BLaER1 (cell line): ENCODE data around the gene KLF2.

Source experiments
- H3K27ac ChIP-seq: shearing (Covaris generic); formaldehyde crosslinking; 2 replicates; pipeline ENCODE4 v1.8.1; 2022
- H3K27me3 ChIP-seq: shearing (Covaris generic); formaldehyde crosslinking; 2 replicates; pipeline ENCODE4 v1.8.1; 2022
- H3K36me3 ChIP-seq: shearing (Covaris generic); formaldehyde crosslinking; 2 replicates; pipeline ENCODE4 v1.8.1; 2022
- H3K4me1 ChIP-seq: shearing (Covaris generic); formaldehyde crosslinking; 2 replicates; pipeline ENCODE4 v1.8.1; 2022
- H3K4me2 ChIP-seq: shearing (Covaris generic); formaldehyde crosslinking; 2 replicates; pipeline ENCODE4 v1.8.1; 2022
- H3K4me3 ChIP-seq: shearing (Covaris generic); formaldehyde crosslinking; 2 replicates; pipeline ENCODE4 v1.8.1; 2022
- H3K9ac ChIP-seq: shearing (Covaris generic); formaldehyde crosslinking; 2 replicates; pipeline ENCODE4 v1.8.1; 2022
- H3K9me3 ChIP-seq: shearing (Covaris generic); formaldehyde crosslinking; 2 replicates; pipeline ENCODE4 v1.8.1; 2022
- H4K20me1 ChIP-seq: shearing (Covaris generic); formaldehyde crosslinking; 2 replicates; pipeline ENCODE4 v1.8.1; 2022
- Cebpa-rat ChIP-seq: shearing (Covaris generic); IDR thresholded peaks from 2 replicates; pipeline ENCODE4 v1.8.1; 2022

The KLF2 gene

DNA sequence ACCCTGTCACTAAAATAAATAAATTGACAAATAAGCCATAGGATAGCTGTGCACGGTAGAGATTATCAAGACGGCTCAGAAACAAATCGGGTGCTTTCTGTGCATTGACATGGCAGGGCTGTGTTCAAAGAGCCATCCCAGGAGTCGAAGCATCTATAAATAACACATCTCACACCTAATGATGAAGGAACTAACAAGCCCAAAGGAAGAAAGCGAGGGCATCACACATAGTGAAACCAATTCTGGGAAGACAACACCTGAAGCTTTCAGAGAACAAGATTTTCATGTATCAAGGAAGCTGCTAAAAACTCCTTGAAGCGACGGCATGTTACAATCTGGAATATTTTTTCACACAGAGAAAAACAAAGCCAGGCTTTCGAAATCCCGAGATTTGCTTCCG is 36.1 kb downstream of the KLF2 start:
- peak overlapping the region; percentile 82 for H3K4me2 ChIP-seq
- no peak for TF ChIP-seq Cebpa-rat
- peaks cover 20% of the 10 kb centered on the region for H3K36me3 ChIP-seq
- H3K4me1 ChIP-seq, result peaks cover 100% of the 10 kb centered on the region
- no peak overlapping the region for H3K4me3 ChIP-seq
- no peaks in the 10 kb centered on the region for H3K27me3 ChIP-seq
- H3K9me3 ChIP-seq, result no peaks in the 10 kb centered on the region
- peaks cover 88% of the 10 kb centered on the region for H4K20me1 ChIP-seq
- no peak overlapping the region for H3K27ac ChIP-seq
- no peak overlapping the region for H3K9ac ChIP-seq

DNA sequence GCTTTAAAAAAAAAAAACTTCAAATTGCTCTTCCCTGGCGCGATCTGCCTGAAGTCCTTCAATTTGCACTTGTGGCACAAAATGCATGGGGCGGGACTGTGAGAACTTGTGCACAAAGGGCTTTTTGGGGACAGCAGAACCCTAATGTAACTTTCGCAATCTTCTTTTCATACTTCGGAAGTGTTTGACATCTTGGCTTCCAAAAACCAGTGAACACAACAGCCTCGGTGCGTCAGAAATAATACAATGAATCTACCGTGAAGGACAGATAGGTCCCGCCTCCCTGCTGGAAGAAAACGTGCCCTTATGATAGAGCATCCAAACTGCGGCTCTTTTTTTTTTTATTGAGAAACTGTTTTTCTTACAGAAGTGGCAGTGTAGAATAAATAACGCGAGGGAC is 36.6 kb downstream of the KLF2 start:
- peaks cover 88% of the 10 kb centered on the region for H4K20me1 ChIP-seq
- H3K9me3 ChIP-seq, result no peaks in the 10 kb centered on the region
- H3K4me1 ChIP-seq, result peaks cover 100% of the 10 kb centered on the region
- peak overlapping the region; percentile 82 for H3K4me2 ChIP-seq
- H3K4me3 ChIP-seq, result no peak overlapping the region
- no peak overlapping the region for H3K9ac ChIP-seq
- H3K27ac ChIP-seq, result no peak overlapping the region
- no peak for TF ChIP-seq Cebpa-rat
- H3K27me3 ChIP-seq, result no peaks in the 10 kb centered on the region
- H3K36me3 ChIP-seq, result peaks cover 20% of the 10 kb centered on the region

DNA sequence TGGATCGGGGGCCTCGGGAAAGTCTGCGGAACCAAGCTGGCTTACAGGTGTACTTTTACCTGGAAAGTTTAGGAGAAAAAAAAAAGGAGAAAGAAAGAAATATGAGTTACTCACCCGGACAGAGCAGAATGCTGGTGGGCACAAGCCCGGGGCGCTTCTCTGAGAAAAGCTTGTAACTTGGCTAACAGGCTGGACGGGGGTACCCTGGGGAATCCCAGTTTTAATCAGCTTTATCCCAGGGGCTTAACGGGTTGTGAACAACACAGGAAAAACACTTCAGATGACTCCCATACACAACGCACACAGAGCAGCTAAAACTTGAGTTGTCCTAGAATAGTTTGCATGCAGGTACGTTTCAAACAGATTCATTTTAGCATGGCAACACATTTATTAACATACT is 37.3 kb downstream of the KLF2 start:
- peaks cover 19% of the 10 kb centered on the region for H3K36me3 ChIP-seq
- peak overlapping the region; percentile 82 for H3K4me2 ChIP-seq
- H4K20me1 ChIP-seq, result peaks cover 88% of the 10 kb centered on the region
- H3K4me3 ChIP-seq, result no peak overlapping the region
- no peaks in the 10 kb centered on the region for H3K9me3 ChIP-seq
- H3K4me1 ChIP-seq, result peaks cover 100% of the 10 kb centered on the region
- H3K27me3 ChIP-seq, result no peaks in the 10 kb centered on the region
- no peak overlapping the region for H3K27ac ChIP-seq
- H3K9ac ChIP-seq, result no peak overlapping the region; the same call in 1 of the 2 replicates
- no peak for TF ChIP-seq Cebpa-rat

DNA sequence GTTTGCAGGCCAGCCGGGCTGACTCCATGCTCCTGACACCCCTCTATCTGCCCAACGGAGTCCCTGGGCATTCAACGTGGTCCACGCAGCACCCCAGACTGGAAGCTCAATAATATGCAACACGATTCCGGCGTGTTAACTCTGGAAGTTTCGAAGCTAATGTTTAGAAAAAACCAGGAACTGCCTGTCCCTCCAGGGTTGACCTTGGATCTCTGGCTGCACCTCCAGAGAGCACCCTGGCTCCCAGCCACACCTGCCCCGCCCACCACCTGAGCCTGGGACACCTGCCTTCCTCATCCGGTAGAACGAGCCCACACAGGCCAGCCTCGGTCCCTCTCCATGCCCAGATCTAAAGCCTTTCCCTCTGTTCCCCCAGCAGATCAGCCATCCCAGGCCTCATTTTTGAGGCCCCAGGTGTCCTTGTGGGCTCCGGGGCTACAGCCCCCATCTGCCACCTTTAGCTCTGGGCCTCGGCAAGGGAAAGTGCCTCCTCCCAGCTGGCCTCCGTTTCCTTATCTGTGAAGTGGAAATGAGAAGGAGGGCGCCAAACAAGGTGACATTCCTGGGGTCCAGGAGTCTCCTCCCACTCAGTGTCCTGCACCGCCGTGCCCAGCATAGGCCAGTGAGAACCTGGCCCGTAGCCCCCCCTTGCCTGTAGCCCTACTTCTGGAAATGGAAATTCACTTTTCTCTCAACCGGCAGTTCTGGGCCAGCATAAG is 38.7 kb downstream of the KLF2 start:
- Histone ChIP-seq H4K20me1 (peaks cover 88% of the 10 kb centered on the region), H3K4me3 (no peak overlapping the region), H3K9ac (no peak overlapping the region), H3K27me3 (no peaks in the 10 kb centered on the region), H3K36me3 (peaks cover 6% of the 10 kb centered on the region; the same call in 1 of the 2 replicates), H3K27ac (no peak overlapping the region), H3K4me2 (peak overlapping the region; percentile 82), H3K9me3 (no peaks in the 10 kb centered on the region), H3K4me1 (peaks cover 100% of the 10 kb centered on the region)
- no peak for TF ChIP-seq Cebpa-rat

DNA sequence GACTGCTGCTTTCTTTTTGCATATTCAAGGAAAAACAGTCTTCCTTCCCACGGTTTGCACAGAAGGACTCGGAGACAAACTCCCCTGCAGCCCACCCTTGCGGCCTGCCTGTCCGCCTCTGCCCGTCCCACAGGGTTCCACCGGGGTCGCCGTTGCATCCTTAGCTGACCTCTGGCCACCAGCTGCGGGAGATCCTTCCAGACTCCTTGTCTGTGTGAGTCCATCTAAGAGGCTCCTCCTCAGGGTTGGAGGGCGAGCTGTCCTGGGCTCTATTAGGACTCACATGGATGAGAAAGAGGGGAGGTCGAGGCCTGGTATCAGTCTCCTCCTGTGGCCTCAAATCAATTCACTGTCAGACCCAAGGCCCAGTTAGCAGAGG is 39.2 kb downstream of the KLF2 start:
- Histone ChIP-seq H3K9ac (no peak overlapping the region), H3K4me3 (no peak overlapping the region), H3K4me1 (peaks cover 100% of the 10 kb centered on the region), H3K4me2 (peak overlapping the region; percentile 82), H3K36me3 (peaks cover 6% of the 10 kb centered on the region; the same call in 1 of the 2 replicates), H3K9me3 (no peaks in the 10 kb centered on the region), H3K27ac (no peak overlapping the region), H3K27me3 (peaks cover 5% of the 10 kb centered on the region), H4K20me1 (peaks cover 88% of the 10 kb centered on the region)
- TF ChIP-seq Cebpa-rat, result no peak

DNA sequence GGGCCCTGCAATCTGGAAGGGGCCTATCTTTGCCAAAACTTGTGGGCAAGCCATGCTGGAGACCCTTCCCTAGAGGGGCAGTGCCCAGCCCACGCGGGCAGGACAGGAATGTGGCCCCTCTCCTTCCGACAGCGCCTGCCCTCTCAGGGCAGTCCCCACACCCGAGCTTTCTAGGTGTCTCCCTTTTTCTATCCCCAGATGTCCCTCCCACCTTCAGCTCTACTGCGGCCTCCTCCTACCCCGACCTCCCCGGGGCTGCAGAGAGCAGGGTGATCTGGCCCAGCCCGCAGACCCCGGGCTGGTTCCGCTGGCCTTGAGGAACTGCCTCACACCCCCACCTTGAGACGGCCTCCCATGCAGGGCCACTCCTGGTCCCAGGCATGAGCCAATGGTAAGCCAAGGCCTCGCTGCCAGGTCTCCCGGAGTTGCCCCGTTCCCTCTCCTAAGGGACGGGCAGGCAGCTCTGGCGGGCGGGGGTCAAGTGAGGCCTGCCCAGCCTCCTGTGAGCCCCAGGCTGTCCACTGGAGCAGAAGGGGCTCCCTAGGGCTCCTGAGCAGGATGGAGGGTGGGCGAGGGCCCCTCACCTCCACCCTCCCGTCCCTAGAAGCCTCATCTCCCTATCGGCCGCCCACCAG is 39.7 kb downstream of the KLF2 start:
- Histone ChIP-seq H3K4me1 (peaks cover 100% of the 10 kb centered on the region), H4K20me1 (peaks cover 88% of the 10 kb centered on the region), H3K9me3 (no peaks in the 10 kb centered on the region), H3K4me2 (peak overlapping the region; percentile 82), H3K27ac (no peak overlapping the region), H3K27me3 (peaks cover 10% of the 10 kb centered on the region), H3K36me3 (peaks cover 6% of the 10 kb centered on the region; the same call in 1 of the 2 replicates), H3K9ac (no peak overlapping the region), H3K4me3 (no peak overlapping the region)
- no peak for TF ChIP-seq Cebpa-rat

DNA sequence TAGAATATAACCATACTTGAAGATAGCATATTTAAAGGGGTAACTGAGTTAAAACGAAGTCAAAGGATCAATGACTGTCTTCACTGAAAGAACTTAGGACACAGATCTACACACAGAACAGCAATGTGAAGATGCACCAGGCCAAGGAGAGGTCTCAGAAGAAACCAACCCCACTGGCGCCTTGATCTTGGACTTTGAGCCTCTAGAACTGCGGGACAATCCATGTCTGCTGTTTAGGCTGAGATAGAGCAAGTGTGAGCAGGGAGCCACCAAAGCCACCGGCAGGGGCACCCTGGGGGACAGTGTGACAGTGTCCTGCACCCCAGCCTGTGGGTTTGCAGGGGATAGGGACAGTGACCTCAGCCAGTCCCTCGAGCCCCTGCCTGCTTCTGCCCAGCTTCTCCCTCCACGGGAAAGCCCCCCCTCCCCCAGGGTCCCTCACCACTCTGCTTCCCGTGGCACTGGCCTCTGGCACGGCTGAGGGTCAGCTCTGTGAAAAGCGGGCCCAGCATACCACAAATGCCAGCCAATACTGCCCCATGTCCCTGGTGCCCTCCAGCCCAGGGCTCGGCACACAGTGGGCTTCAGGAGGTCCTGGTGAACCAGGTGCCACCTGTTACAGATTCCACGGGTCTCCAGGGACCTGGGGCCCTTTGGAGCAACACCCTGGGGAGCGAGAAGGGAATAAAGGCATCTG is 40.8 kb downstream of the KLF2 start:
- peaks cover 6% of the 10 kb centered on the region; the same call in 1 of the 2 replicates for H3K36me3 ChIP-seq
- peak overlapping the region; percentile 82 for H3K4me2 ChIP-seq
- peaks cover 100% of the 10 kb centered on the region for H3K4me1 ChIP-seq
- TF ChIP-seq Cebpa-rat, result no peak
- peak overlapping the region; percentile 66 for H3K27ac ChIP-seq
- H3K27me3 ChIP-seq, result peaks cover 21% of the 10 kb centered on the region
- peak overlapping the region; percentile 46; the same call in 1 of the 2 replicates for H3K4me3 ChIP-seq
- H4K20me1 ChIP-seq, result peaks cover 94% of the 10 kb centered on the region
- H3K9ac ChIP-seq, result peak overlapping the region; percentile 40; the same call in 1 of the 2 replicates
- no peaks in the 10 kb centered on the region for H3K9me3 ChIP-seq

DNA sequence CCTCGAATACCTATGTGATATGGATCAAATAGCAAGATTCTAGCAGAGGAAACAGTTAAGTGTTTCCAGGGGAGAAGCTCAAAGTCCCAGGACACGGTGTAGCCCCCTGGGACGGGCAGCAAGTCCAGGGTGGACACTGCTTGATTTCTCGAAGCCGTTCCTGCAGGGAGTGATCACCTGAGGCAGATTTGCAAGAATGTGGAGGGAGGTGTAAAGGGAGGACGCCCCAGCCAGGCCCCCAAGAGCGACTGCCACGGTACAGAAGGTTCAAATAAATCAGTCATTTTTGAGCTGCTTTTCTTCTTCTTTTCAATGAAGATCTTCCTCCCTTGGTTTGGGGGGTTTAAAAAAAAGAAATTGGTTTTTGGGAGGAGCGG is 41.4 kb downstream of the KLF2 start:
- Histone ChIP-seq H3K9me3 (no peaks in the 10 kb centered on the region), H3K27me3 (peaks cover 26% of the 10 kb centered on the region), H3K36me3 (peaks cover 6% of the 10 kb centered on the region; the same call in 1 of the 2 replicates), H3K4me3 (peak overlapping the region; percentile 46; the same call in 1 of the 2 replicates), H3K27ac (peak overlapping the region; percentile 66), H3K9ac (peak overlapping the region; percentile 58; the same call in 1 of the 2 replicates), H4K20me1 (peaks cover 100% of the 10 kb centered on the region), H3K4me1 (peaks cover 100% of the 10 kb centered on the region), H3K4me2 (peak overlapping the region; percentile 82)
- no peak for TF ChIP-seq Cebpa-rat

DNA sequence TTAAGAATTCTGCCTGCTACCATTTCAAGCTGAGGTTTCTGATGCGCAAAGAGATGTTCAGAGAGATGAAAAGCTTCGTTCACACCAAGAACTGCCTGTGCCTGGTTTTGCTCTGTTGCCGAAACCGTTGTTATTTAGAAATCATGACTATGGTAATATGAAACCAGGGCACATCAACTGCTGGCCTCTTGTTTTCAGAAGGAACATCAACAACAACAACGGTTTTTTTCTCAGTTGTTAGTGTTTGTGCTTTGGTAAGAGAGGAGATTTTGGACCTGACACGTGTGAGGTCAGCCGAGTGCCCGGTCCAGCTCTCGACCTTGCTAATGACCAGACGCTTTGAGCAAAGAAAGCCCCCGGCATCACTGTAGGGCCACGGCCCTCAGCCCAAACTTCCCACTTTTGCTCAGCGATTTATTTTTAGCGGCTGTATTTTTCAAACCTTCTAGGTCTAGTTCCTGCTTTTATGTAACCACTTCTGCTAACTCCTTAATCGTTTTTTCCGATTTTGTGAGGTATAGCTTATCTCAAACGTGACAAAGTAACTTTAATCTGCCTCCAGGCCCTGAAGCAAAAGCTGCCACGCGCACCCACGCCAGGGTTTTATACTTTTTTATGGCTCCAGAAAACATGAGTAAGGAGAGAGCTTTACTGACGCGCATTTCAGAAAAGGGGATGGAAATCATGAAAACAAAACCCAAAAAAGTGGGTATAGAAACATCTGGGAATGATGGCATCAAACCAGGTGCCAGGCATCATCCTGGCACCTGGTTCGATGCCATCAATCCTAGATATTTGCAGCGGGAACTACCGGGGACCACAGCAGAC is 42.0 kb downstream of the KLF2 start:
- peaks cover 100% of the 10 kb centered on the region for H3K4me1 ChIP-seq

More for the DNA sequence above, 42.0 kb downstream of the KLF2 start:
- Histone ChIP-seq H3K9ac (peak overlapping the region; percentile 58), H3K27ac (peak overlapping the region; percentile 66), H4K20me1 (peaks cover 100% of the 10 kb centered on the region), H3K9me3 (no peaks in the 10 kb centered on the region), H3K36me3 (peaks cover 6% of the 10 kb centered on the region; the same call in 1 of the 2 replicates), H3K27me3 (peaks cover 26% of the 10 kb centered on the region), H3K4me3 (peak overlapping the region; percentile 46), H3K4me2 (peak overlapping the region; percentile 82)
- no peak for TF ChIP-seq Cebpa-rat
